Measurements from ENCODE around the gene CCNB2. TPM values are rescaled to one million over a fixed set of nuclear protein-coding genes. Genes with fewer than 3 reads are reported as not detected.

Gene CCNB2
- total and polyA plus RNA-seq, 9 of the 15 experiments (the other 6 are each of a cell fraction or from before 2014, with no cell fraction given) = 84.8 to 266 (median 124) TPM

GRCh38 chr15:59104912-59105732 is at the start of gene CCNB2 (continued):
- TF ChIP-seq ZBTB40 (IDR thresholded peaks at IDR 0.05) = no peak
- TF ChIP-seq ZBTB40 (CRISPR knock-in tag; IDR thresholded peaks at IDR 0.05) = no peak
- no peak for TF ChIP-seq ZNF24 (IDR thresholded peaks at IDR 0.05)
- TF ChIP-seq TAL1 (IDR thresholded peaks at IDR 0.05) = no peak
- TF ChIP-seq STAT5B (CRISPR knock-in tag; IDR thresholded peaks at IDR 0.05) = no peak
- no peak for TF ChIP-seq ELK1 (CRISPR knock-in tag; IDR thresholded peaks at IDR 0.05)
- peak in 1 of 2 experiments; percentile 50; a peak in 3 of 4 replicates for TF ChIP-seq MLLT1 (IDR thresholded peaks at IDR 0.05)
- no peak for TF ChIP-seq NR2F6 (CRISPR knock-in tag; IDR thresholded peaks at IDR 0.05)
- no peak for TF ChIP-seq ZNF143 (CRISPR knock-in tag; IDR thresholded peaks at IDR 0.05)
- TF ChIP-seq TARDBP (IDR thresholded peaks at IDR 0.05) = no peak
- no peak for TF ChIP-seq XRCC3 (IDR thresholded peaks at IDR 0.05)
- TF ChIP-seq RBM34 (IDR thresholded peaks at IDR 0.05; ENCODE audit: borderline replicate concordance, insufficient read depth, low read length) = no peak
